Skin of body (tissue), 2 donors: ENCODE results near the gene ZNF469. TPM values are rescaled to one million over a fixed set of nuclear protein-coding genes. Genes with fewer than 3 reads are reported as not detected.
"Not testable (repeated sequence)": the region's sequence is repeated elsewhere in the genome, so short reads cannot be mapped to it uniquely, and the experiment has no call there.

ENCODE experiments used
- DNase-seq: peaks from one replicate; lab custom pipeline; 2025; lab: John Stamatoyannopoulos, UW
- total RNA-seq: library from RNA; depleted of rRNA; stranded (reverse); fragments of >200 nt; gene quantifications from one replicate; pipeline ENCODE4 v1.2.3, GENCODE V29; 2014

ZNF469 gene
- total RNA-seq, 1 donor from 2014 or later, result 4.6 TPM

DNA sequence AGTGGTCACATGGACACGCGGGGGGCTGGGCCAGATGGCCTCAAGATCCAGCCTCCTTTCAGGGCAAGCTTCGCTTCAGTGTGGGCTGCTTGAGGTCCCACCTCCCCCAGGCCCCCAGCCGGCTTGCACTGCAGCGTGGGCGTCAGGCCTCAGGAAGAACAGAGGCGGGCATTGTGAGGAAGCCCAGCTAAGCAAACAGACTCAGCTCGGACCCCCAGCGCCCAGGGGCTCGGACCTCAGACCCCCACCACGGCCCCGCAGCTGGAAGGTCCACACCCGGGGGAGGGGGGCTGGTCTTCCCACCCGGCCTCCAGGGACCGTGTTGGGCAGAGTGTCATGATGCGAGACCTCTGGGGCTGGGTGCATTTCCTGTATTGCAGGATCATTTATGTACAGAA, 24.7 kb upstream of the ZNF469 start:
- DNase-seq, result no peak

DNA sequence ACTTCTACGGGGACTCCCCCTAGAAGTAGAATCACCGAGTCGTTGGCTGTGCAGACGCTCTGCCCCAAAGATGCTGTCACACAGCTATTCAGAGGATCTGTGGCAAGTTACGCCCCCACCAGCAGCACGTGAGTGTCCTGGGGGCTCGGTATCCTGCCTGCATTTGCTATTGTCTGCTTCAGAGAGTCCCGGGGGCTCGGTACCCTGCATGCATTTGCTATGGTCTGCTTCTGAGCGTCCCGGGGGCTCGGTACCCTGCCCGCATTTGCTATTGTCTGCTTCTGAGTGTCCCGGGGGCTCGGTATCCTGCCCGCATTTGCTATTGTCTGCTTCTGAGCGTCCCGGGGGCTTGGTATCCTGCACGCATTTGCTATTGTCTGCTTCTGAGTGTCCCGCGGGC, 23.8 kb upstream of the ZNF469 start:
- DNase-seq, result no peak

DNA sequence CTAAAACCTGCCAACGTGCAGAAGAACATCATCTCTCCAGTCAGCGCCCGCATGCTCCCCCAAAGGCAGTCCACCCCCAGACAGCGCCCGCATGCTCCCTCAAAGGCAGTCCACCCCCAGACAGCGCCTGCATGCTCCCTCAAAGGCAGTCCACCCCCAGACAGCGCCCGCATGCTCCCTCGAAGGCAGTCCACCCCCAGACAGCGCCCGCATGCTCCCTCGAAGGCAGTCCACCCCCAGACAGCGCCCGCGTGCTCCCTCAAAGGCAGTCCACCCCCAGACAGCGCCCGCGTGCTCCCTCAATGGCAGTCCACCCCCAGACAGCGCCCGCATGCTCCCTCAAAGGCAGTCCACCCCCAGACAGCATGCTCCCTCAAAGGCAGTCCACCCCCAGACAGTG, 22.4 kb upstream of the ZNF469 start:
- not testable (repeated sequence) for DNase-seq

DNA sequence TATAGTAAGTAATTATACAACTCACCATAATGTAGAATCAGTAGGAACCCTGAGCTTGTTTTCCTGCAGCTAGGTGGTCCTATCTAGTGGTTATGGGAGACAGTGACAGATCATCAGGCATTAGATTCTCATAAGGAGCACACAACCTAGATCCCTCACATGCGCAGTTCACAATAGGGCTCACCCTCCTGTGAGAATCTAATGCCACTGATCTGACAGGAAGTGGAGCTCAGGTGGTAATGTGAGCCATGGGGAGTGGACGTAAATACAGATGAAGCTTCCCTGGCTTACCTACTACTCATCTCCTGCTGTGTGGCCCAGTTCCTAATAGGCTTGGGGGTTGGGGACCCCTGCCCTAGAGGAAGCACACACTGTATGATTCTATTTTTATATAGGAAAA, 21.8 kb upstream of the ZNF469 start:
- DNase-seq, result no peak

DNA sequence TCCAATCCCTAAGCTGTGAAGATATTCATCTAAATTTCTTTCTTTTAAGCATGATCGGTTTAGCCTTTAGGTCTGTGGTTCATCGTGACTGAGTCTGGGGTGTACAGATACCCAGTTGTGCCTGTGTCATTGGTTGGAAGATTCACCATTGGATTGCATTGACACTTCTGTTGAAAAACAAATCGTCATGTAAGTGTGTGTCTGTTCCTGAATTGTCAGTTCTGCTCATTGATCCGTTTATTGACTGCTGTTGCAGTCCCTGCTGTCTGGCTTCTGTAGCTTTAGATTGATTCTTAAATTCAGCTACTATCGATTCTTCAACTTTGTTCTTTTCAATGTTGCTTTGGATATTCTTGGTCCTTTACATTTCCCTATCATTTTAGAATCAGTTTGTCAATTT, 21.0 kb upstream of the ZNF469 start:
- no peak for DNase-seq

DNA sequence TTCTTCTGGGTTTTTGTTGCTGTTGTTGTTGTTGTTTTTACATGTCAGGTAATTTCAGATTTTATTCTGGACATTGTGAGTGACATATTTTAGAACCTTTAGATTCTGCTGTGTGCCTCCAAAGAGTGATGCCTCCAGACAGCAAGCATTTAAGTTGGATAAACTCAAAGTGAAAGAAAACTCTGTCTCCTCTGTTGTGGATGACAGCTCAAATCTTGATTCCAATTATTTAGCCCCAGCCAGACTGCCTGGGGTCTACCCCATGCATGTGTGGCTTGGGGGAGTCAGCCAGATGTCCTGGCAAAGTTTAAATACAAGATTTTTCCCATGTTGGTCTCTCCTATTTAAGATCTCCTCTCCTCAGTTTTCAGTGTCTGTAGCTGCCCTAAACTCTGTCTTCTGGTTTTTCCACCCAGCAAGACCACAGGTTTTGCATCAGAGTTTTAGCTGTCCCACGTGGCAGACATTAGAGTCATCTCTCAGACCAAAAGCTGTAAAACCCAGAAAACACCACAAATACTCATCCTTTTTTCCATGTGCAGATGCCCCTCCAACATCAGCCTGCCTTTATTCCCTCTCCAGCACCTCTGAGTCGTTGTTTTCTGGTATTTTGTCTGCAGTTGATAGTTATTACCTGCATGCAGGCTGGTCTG, 19.4 kb upstream of the ZNF469 start:
- DNase-seq, result no peak

DNA sequence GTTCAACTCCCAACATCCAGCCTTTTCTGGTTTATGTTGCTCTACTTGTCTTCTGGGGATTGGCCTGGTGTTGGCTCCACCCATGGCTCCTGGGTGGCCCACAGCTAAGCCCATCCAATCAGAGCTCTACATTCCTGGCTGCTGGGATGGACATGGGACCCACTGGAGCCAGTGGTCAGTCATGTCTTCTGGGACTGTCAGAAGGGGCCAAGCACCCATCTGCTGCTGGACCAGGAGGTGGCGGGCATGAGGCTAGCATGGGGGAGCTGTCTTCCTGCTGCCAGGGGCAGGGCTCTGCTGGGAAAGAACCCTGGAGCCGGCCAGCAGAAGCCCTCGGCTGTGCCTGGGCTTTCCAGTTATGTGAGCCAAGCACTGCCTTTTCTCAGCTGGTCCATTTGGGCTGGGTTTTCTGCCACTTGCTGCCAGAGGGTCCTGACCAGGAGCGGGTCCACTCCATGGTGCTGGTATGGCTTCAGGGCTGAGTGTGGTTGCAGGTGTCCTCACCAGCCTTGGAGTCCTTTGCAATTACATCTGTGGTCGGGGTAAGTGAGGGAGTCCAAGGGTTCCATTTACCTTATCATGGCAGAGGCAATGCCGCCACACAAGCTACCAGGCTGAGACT, 17.4 kb upstream of the ZNF469 start:
- no peak for DNase-seq

DNA sequence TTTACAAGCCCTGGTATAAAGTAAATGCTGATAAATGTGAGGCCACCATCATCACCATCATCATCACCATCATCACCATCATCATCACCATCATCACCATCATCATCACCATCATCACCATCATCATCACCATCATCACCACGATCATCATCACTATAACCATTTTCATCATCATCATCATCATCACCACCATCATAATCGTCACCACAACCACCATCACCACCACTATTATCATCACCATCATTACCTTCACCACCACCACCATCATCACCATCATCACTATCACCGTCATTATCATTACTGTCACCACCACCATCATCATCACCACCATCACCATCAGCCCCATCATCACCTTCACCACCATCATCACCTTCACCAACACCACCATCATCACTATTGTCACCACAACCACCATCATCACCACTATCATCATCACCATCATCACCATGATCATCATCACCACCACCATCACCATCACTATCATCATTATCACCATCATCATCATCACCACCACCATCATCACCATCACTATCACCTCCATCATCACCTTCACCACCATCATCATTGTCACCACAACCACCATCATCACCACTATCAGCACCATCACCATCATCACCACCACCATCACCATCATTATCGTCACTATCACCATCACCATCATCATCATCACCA, 16.6 kb upstream of the ZNF469 start:
- no peak for DNase-seq

DNA sequence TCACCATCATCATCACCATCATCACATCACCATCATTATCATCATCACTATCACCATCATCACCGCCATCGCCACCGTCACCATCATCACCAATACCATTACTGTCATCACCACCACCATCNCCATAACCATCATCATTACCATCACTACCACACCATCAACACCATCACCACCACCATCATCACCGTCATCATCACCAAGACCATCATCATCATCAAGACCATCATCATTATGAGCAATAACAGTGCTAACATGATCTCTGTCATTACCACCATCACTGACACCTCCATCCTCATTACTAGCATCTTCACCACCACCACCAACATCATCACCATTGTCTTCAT, 16.1 kb upstream of the ZNF469 start:
- no peak for DNase-seq

DNA sequence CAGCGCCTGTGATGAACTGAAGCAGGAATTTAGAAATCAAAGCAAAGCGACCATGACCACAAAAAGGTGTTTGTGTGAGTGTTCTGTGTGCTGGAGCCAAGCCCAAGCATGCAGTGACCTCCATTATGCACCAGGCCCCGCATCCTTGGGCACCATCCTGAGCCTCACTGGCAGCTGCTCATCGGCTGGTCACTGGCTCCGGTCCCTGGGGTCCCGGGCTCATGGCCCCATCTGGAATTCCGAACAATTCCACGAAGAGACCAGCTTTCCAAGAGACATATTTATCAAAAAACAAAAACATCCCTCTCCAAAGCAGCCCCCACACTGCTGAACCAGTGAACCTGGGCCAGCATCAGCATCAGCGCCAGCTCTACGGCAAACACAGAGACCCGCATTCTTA, 15.2 kb upstream of the ZNF469 start:
- DNase-seq, result no peak

DNA sequence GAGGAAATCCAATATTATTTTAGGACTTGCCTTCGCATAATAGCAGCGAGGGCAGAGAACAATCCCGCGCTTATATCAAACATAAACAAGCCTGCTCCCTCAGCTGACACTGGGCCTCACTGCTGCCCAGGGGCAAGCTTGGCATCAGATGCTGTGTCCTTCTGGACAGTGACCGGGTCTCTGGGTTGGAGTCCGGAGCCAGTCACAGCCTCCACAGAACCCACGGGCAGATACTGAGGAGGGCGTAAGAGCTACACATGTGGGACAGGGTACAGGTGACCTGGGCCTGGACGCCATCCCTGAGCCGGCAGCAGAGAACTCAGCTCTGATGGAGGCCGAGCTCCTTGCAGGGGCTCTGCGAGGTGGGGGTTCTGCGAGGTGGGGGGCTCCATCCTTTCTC, 14.7 kb upstream of the ZNF469 start:
- no peak for DNase-seq

DNA sequence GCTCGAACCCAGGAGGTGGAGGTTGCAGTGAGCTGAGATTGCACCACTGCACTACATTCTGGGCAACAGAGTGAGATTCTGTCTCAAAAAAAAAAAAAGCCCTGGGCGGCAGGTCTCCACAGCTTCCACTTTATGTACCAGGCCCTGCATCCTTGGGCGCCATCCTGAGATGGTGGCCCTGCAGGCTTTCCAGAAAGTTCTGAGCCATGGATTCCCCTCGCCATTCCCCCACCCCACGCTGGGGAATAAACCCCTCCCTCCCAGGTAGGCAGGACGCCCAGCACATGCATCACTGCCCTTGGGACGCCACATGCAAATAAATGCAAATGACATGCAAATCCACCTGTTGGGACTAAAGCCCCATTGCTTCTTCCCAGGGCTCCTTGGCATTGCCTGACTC, 13.8 kb upstream of the ZNF469 start:
- no peak for DNase-seq

DNA sequence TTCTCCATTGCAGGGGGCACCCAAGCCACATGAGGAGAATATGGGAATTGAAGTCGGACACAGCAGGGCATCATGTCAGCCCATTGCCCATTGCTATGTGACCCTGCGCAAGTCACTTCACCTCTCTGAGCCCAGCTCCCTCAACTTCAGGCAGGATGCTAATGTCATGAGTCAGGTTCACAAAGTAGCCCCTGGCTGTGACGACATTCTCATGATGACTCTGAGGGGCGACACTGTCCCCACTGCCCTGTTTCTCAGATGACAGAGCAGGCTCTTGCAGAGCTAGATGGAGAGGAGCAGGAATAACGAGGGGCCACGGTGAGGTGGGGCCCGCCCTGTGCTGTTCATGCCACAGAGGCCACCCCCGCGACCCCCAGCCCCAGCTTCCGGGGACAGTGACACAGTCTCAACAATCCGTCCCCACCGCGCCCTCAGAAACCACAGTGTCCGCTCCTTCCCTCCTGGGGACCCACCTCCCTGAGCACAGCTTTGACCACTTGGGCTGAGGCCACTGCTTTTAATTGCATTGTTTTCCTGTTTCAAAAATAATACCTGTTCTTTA, 13.2 kb upstream of the ZNF469 start:
- DNase-seq, result no peak

DNA sequence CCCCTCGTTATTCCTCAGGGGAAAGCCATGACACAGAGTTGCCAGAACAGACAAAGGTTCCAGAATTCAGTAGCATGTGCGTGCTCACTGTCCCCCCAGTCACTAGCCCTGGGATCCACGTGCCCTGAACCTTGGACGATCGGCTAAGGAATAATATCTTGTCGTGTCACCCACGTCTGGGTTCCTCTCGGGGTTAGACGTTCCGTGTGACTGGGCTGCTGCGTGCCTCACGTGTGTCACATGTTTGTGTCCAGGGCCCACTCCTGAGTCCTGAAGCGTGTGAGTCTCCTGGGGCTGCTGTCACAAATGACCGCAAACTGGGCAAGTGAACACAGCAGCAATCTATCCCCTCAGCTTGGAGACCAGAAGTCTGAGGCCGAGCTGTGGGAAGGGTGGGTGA, 12.4 kb upstream of the ZNF469 start:
- DNase-seq, result no peak

DNA sequence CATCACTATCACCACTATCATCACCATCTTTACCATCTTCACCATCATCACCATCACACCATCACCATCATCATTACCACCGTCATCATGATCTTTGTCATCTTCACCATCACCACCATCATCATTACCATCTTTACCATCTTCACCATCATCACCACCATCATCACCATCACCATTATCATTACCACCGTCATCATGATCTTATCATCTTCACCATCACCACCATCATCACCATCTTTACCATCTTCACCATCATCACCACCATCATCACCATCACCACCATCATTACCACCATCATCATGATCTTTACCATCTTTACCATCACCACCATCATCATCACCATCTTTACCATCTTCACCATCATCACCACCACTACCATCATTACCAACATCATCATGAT, 10.2 kb upstream of the ZNF469 start:
- no peak for DNase-seq

DNA sequence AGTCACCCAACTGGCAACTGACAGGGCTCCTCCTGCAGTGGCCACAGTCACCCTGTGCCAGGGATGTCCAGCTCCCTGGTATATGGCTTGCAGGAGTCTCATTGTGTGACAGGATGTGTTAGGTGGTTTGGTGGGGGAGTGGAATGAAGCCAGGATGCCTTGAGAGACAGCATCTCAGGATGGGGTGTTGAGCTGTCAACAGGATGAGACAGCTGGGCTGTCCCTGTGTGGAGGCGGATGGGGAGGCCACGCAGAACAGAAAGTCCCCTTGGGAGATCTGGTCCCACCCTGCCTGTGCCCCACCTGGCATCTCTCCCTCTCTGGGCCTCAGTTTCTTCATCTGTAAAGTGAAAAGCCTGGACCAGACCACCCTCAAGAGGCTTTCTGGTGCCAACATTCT, 9.5 kb upstream of the ZNF469 start:
- no peak for DNase-seq

DNA sequence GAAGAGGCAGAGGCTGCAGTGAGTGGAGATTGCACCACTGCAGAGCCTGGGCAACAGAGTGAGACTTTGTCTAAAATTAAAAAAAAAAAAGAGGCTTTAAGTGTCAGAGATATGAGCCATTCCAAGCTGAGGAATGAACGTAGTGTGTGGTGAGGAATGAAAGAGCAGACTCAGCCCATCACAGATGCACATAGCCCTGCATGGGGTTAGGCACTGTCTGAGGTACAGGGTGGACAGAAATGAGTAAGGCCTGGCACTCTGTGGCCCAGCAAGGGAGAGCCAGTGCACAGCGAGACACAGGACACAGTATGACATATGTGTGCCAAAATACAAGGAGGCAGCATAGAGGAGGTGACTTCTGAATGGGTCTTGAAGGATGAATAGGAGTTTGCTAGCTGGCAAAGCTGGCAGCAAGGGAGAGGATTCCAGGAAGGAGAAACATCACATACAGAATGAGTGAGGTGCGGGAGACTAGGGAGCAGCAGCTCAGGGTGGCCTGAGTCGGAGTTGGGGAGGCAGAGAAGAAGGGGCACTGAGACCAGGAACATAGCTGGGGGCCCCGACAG, 8.7 kb upstream of the ZNF469 start:
- DNase-seq, result no peak

DNA sequence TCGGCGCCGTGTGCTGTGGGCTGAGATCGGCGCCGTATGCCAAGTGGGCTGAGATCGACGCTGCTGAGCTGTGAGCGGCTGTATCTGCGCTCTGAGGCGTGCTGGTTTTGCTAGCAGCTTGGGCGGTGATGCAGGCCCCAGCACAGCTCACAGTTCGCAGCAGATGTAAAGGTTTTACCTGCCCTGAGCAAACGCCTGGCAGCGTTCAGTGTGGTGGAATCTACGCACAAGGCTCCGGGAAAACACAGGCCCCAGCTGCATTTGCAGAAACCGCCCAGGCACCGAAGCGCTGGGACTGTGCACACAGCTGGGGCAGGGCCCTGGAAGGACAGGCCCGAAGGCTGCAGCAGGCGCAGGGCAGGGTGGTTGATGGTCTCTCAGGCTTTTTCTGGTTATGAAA, 8.0 kb upstream of the ZNF469 start:
- DNase-seq, result no peak

DNA sequence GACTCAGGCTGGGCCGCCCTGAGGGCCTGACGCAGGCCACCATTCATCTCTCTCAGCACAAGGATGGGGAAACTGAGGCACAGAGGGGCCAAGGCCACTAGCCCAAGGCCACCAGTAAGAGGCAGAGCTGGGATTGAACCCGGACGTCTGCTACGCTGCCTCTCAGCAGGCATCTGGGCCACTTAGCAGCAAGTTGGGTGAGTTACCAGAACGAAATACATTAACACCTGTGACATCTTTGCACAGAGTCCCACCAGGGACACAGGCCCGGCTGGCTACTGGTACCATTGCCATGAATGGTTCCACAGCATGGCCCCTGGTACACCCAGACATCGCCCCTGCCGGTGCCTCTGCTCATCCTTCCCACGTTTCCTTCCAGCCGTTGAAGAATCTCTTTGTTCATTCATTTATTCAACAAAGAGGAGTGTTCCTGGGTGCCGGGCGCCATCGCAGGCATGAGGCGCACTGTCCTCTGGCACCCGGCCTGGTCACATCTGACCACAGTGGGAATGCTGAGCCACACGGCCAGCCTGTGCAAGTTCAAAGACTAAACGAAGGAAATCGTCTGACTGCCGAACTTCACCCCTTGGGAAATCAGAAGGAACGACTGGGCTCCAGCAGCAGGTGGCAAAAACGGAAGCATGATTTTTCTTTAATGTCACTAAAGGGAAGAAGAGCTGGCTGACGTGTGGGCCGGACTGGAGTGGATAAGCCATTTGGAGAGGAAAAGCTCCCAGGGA, 7.4 kb upstream of the ZNF469 start:
- no peak for DNase-seq

DNA sequence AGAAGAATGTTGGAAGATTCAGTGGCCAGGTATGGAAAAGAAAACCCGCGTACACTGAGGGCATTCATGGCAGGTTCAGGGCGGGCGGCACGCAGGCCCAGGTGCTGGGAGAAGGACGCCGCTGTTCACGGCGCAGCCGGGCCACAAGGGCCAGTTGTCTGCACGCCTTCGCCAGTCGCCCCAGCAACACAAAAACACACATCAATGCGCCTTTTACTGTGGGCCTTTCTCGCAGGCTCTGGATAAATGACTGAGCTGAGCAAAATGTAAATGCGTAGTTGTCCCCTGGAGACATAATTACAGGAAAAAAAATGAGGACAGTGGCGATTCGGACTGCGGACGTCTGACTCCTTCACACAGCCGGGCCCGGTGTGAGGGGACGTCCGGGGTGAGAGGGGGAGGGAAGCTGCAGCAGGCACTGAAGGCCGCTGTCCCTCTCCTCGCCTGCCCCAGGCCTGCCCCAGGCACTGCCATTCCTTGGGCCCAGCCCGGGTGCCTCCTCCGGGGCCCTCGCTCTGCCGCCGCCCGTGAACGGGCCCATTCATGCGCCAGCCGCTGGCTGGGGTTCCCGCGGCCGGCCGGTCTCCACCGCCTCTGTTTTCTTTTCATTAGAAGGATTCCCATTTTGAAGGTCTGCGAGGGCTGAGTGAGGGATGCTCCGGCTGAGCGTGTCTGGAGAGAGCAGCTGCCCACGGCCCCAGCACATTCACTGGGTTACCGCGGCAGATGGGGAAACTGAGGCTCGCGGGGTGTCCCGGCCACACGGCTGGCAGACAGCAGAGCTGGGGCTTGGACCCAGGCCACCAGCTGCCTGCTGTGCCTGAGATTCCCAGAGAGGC, 6.5 kb upstream of the ZNF469 start:
- no peak for DNase-seq
